Measurements from ENCODE around the gene STXBP5L.

STXBP5L gene

GRCh38 chr3:120903221-120903620 is 4.8 kb upstream of the STXBP5L start:
- Histone ChIP-seq H3K27me3 (ENCODE audit: insufficient read depth, low read depth) (no peaks in the 10 kb centered on the region), H3K4me1 (ENCODE audit: low read depth, poor library complexity, severe bottlenecking) (no peaks in the 10 kb centered on the region), H3K4me3 (IDR thresholded peaks at IDR 0.05; ENCODE audit: insufficient read depth, low read depth, low read length) (no peak overlapping the region), H3K9ac (no peak overlapping the region), H3K79me2 (ENCODE audit: insufficient read depth, low read depth) (no peaks in the 10 kb centered on the region), H3K36me3 (ENCODE audit: insufficient read depth) (no peaks in the 10 kb centered on the region), H2AFZ (ENCODE audit: low read depth) (no peak overlapping the region), H3K27ac (no peak overlapping the region), H3K4me2 (no peak overlapping the region), H4K20me1 (ENCODE audit: insufficient read depth) (no peaks in the 10 kb centered on the region)
- TF ChIP-seq CTCF (conservative IDR thresholded peaks at IDR 0.05; ENCODE audit: low read depth, low read length): no peak

- Histone ChIP-seq H3K27ac (no peak overlapping the region), H3K36me3 (ENCODE audit: insufficient read depth) (no peaks in the 10 kb centered on the region), H3K4me3 (IDR thresholded peaks at IDR 0.05; ENCODE audit: insufficient read depth, low read depth, low read length) (no peak overlapping the region), H3K4me1 (ENCODE audit: low read depth, poor library complexity, severe bottlenecking) (peaks cover 14% of the 10 kb centered on the region), H3K27me3 (ENCODE audit: insufficient read depth, low read depth) (no peaks in the 10 kb centered on the region), H3K9ac (no peak overlapping the region), H3K79me2 (ENCODE audit: insufficient read depth, low read depth) (no peaks in the 10 kb centered on the region), H4K20me1 (ENCODE audit: insufficient read depth) (no peaks in the 10 kb centered on the region), H2AFZ (ENCODE audit: low read depth) (peak overlapping the region; percentile 98), H3K4me2 (peak overlapping the region; percentile 52; the same call in 1 of the 2 replicates)
- no peak for TF ChIP-seq CTCF (conservative IDR thresholded peaks at IDR 0.05; ENCODE audit: low read depth, low read length)
These were observed 361 bp upstream of the STXBP5L start for GRCh38 chr3:120907659-120908029.

- Histone ChIP-seq H3K27me3 (ENCODE audit: insufficient read depth, low read depth) (no peaks in the 10 kb centered on the region), H3K9ac (peak overlapping the region; percentile 49; the same call in 1 of the 2 replicates)
These were observed 993 bp downstream of the STXBP5L start for GRCh38 chr3:120908795-120909601.

GRCh38 chr3:120909602-120909878 is 1.5 kb downstream of the STXBP5L start:
- Histone ChIP-seq H4K20me1 (ENCODE audit: insufficient read depth) (no peaks in the 10 kb centered on the region), H3K27me3 (ENCODE audit: insufficient read depth, low read depth) (no peaks in the 10 kb centered on the region), H3K9ac (peak overlapping the region; percentile 49; the same call in 1 of the 2 replicates), H3K4me1 (ENCODE audit: low read depth, poor library complexity, severe bottlenecking) (peaks cover 14% of the 10 kb centered on the region), H3K4me3 (IDR thresholded peaks at IDR 0.05; ENCODE audit: insufficient read depth, low read depth, low read length) (peak overlapping the region; percentile 67), H3K36me3 (ENCODE audit: insufficient read depth) (no peaks in the 10 kb centered on the region), H3K79me2 (ENCODE audit: insufficient read depth, low read depth) (no peaks in the 10 kb centered on the region), H2AFZ (ENCODE audit: low read depth) (peak overlapping the region; percentile 98), H3K4me2 (peak overlapping the region; percentile 88), H3K27ac (peak overlapping the region; percentile 34; the same call in 1 of the 2 replicates)
- no peak for TF ChIP-seq CTCF (conservative IDR thresholded peaks at IDR 0.05; ENCODE audit: low read depth, low read length)

More at GRCh38 chr3:120908795-120909601, 993 bp downstream of the STXBP5L start:
- TF ChIP-seq CTCF (conservative IDR thresholded peaks at IDR 0.05; ENCODE audit: low read depth, low read length): no peak
- Histone ChIP-seq H3K4me1 (ENCODE audit: low read depth, poor library complexity, severe bottlenecking) (peaks cover 14% of the 10 kb centered on the region), H2AFZ (ENCODE audit: low read depth) (peak overlapping the region; percentile 98), H3K4me2 (peak overlapping the region; percentile 88), H3K27ac (peak overlapping the region; percentile 34; the same call in 1 of the 2 replicates), H3K4me3 (IDR thresholded peaks at IDR 0.05; ENCODE audit: insufficient read depth, low read depth, low read length) (peak overlapping the region; percentile 72), H3K79me2 (ENCODE audit: insufficient read depth, low read depth) (no peaks in the 10 kb centered on the region), H3K36me3 (ENCODE audit: insufficient read depth) (no peaks in the 10 kb centered on the region), H4K20me1 (ENCODE audit: insufficient read depth) (no peaks in the 10 kb centered on the region)

Measured in KMS-11 (cell line).